HFF-Myc (cell line): ENCODE data around the gene TSPAN32.

Experiments used
- DNase-seq: peaks from one replicate; pipeline ENCODE4 v3.0.0-alpha.2; 2011; ENCODE audit warnings: low read depth; ENCODE audit errors: extremely low read depth
- H3K4me3 ChIP-seq: replicated peaks from 2 replicates; pipeline ENCODE4 v1.5.1; 2011; ENCODE audit warnings: low read depth, mild to moderate bottlenecking, control low read depth, low read length
- CTCF ChIP-seq: IDR thresholded peaks from 2 replicates; pipeline ENCODE4 v1.5.1; 2012; ENCODE audit warnings: mild to moderate bottlenecking, low read depth, low read length, control low read depth; ENCODE audit errors: missing control alignments

The TSPAN32 gene

GRCh38 chr11:2296913-2297622, 4.7 kb upstream of the TSPAN32 start:
- no peak for DNase-seq
- TF ChIP-seq CTCF, result no peak
- no peak overlapping the region for H3K4me3 ChIP-seq

GRCh38 chr11:2297623-2298030, 4.2 kb upstream of the TSPAN32 start:
- TF ChIP-seq CTCF, result no peak
- no peak for DNase-seq
- H3K4me3 ChIP-seq, result no peak overlapping the region

GRCh38 chr11:2298131-2298794, 3.5 kb upstream of the TSPAN32 start:
- no peak overlapping the region for H3K4me3 ChIP-seq
- TF ChIP-seq CTCF, result no peak
- DNase-seq, result no peak

GRCh38 chr11:2298795-2299761, 2.7 kb upstream of the TSPAN32 start:
- no peak for DNase-seq
- H3K4me3 ChIP-seq, result no peak overlapping the region
- peak; percentile 15 for TF ChIP-seq CTCF

- no peak for TF ChIP-seq CTCF
- H3K4me3 ChIP-seq, result no peak overlapping the region
- no peak for DNase-seq
Observed at GRCh38 chr11:2299773-2300172, 2.0 kb upstream of the TSPAN32 start.

- no peak for DNase-seq
- no peak for TF ChIP-seq CTCF
- H3K4me3 ChIP-seq, result no peak overlapping the region
Observed at GRCh38 chr11:2300290-2300935, 1.4 kb upstream of the TSPAN32 start.
